Activated T-helper 1 cell treated with anti-CD3 and anti-CD28 coated beads, Interleukin-12 subunit alpha, Interleukin-12 subunit beta, Interleukin-2, Interleukin-4 antibody, amounts not matched to agents 30 ng/mL and 10 ng/mL and 1 ng/mL, durations not matched to agents 14 hours and 24 hours and 36 hours (primary cell): Measurements from ENCODE around the gene KRT4. TPM values are rescaled to one million over a fixed set of nuclear protein-coding genes. Genes with fewer than 3 reads are reported as not detected.

Experiments
- DNase-seq: peaks from one replicate; pipeline ENCODE4 v3.0.0; 2021; ENCODE audit warnings: low spot score
- H3K27ac Mint-ChIP-seq: one replicate; pipeline ENCODE4 v1.8.0; 2021; ENCODE audit warnings: mild to moderate bottlenecking, mixed read lengths
- H3K27me3 Mint-ChIP-seq: one replicate; pipeline ENCODE4 v1.8.0; 2022; ENCODE audit warnings: mild to moderate bottlenecking, moderate library complexity, mixed read lengths; ENCODE audit not compliant: insufficient read depth
- H3K36me3 Mint-ChIP-seq: one replicate; pipeline ENCODE4 v1.8.0; 2021; ENCODE audit warnings: low read depth, mixed read lengths
- H3K4me1 Mint-ChIP-seq: one replicate; pipeline ENCODE4 v1.8.0; 2021; ENCODE audit warnings: low read depth, mixed read lengths
- H3K4me3 Mint-ChIP-seq: one replicate; pipeline ENCODE4 v1.8.0; 2021; ENCODE audit warnings: mild to moderate bottlenecking, moderate library complexity, mixed read lengths
- H3K9me3 Mint-ChIP-seq: one replicate; pipeline ENCODE4 v1.8.0; 2021; ENCODE audit warnings: mixed read lengths
- intact Hi-C: fragments of 100-400 bp; cut with micrococcal nuclease; formaldehyde crosslinking; loops from one replicate; pipeline ENCODE4 v1.15.1; 2024
- total RNA-seq: library from RNA; stranded (reverse); gene quantifications from 2 replicates; pipeline ENCODE4 v1.2.3, GENCODE V29; 2022

Gene KRT4
- total RNA-seq, 1 donor from 2014 or later, result not detected

DNA sequence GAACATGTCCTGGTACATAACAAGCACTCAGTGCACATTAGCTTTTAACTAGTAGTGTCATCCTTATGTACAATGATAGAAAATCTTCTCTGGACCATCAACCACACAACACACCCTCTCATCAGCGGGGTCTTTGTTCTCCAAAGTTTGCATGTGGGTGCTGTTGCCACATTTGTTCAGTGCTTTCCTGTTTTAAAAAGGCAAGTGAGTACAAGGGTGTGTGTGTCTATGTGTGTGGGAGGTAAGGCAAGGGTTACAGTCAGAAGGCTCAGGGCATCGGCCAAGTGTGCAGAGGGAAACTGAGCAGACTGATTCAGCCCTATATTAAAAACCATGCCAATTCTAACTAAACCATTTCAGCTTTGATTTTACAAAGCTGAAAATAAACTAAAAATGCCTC is 54.7 kb downstream of the KRT4 start:
- Mint-ChIP-seq H3K4me1 (no peaks in the 10 kb centered on the region), H3K27ac (no peak overlapping the region), H3K36me3 (no peaks in the 10 kb centered on the region), H3K9me3 (peaks cover 10% of the 10 kb centered on the region), H3K27me3 (peaks cover 2% of the 10 kb centered on the region), H3K4me3 (no peak overlapping the region)
- intact Hi-C loops, result no loop called here
- no peak for DNase-seq

DNA sequence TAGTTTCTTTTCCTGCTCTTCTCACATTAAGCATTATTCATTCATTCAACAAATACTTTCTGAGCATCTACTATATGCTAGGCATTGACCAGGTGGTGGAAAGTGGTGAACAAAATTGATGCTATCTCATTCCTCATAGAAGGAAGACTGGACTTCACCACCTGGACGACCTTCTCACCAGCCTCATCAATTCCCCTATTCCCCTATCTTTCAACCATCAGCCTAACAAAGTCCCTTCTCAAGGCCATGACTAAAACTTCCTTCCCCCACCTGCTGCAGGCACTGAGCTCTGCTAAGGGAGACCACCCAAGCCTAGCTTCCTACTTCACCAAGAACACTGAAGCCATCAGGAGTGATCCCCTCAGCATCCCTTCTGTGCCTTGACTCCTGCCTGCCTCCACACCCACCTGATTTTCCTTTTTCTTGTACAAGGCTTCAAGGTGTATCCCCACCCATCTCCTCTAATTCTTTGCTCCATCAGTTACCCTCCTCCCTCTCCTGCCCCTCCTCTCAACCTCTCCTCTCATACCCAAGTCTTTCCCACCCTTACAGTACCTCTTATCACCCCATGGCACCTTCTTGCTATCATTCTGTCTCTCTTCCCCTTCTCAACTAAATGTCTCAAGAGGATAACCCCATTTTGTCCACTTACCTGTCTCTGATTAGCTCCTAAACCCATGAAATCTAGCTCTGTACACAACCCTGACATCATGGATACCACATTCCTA is 56.3 kb downstream of the KRT4 start:
- Mint-ChIP-seq H3K9me3 (peaks cover 10% of the 10 kb centered on the region), H3K4me1 (no peaks in the 10 kb centered on the region), H3K27me3 (peaks cover 2% of the 10 kb centered on the region), H3K27ac (no peak overlapping the region), H3K4me3 (no peak overlapping the region), H3K36me3 (no peaks in the 10 kb centered on the region)
- intact Hi-C loops, result no loop called here
- DNase-seq, result no peak

Other genes starting within 250 kb of the KRT4 start
- not detected in 2 replicates for gene KRT74, start 240.3 kb downstream of the KRT4 start, total RNA-seq
- not detected in 2 replicates for gene KRT72, start 212.7 kb downstream of the KRT4 start, total RNA-seq
- gene KRT73, start 195.6 kb downstream of the KRT4 start, total RNA-seq, result not detected in 2 replicates
- gene KRT2, start 161.9 kb downstream of the KRT4 start, total RNA-seq, result not detected in 2 replicates
- gene KRT1, start 133.7 kb downstream of the KRT4 start, total RNA-seq, result not detected in 2 replicates
- not detected in 2 replicates for gene KRT77, start 110.6 kb downstream of the KRT4 start, total RNA-seq
- not detected in 2 replicates for gene KRT76, start 36.8 kb downstream of the KRT4 start, total RNA-seq
- gene KRT3, start 18.0 kb downstream of the KRT4 start, total RNA-seq, result 0.08 TPM in 1 of 2 replicates, not detected in the other
- not detected in 2 replicates for gene KRT79, start 20.2 kb upstream of the KRT4 start, total RNA-seq
- gene KRT78, start 34.9 kb upstream of the KRT4 start, total RNA-seq, result not detected in 2 replicates
- 0.23 TPM in 1 of 2 replicates, not detected in the other for gene KRT8, start 91.0 kb upstream of the KRT4 start, total RNA-seq
- gene KRT18, start 135.0 kb upstream of the KRT4 start, total RNA-seq, result 3.2 and 3.9 TPM in 2 replicates
- gene EIF4B, start 192.3 kb upstream of the KRT4 start, total RNA-seq, result 463 and 473 TPM in 2 replicates
- 2.7 and 3.1 TPM in 2 replicates for gene TNS2, start 235.9 kb upstream of the KRT4 start, total RNA-seq